ENCODE results near the gene SLC4A7.

Gene SLC4A7

DNA sequence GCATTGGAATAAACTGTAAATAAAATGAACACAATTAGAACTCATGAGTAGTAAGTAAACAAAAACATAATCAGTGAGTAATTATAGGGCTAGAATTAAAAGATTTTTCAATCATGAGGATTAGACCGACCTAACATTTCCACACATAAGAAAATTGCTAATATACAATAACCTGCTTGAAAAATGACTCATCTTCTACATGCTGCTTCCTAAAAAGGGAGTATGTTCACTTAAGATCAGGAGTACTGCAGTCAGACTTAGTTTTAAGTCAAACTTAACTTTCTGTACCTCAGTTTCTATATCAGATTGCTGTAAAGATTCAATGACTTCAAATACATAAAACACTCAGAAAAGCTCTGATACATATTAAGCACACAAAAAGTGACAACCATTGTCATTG, 92.4 kb downstream of the SLC4A7 start:
- Histone ChIP-seq H3K27me3 (replicated peaks; ENCODE audit: control insufficient read depth, insufficient read depth, low read length) (no peaks in the 10 kb centered on the region), H3K36me3 (ENCODE audit: control insufficient read depth, insufficient read depth, low read length) (no peaks in the 10 kb centered on the region), H3K4me3 (replicated peaks; ENCODE audit: low read depth, low read length) (no peak overlapping the region)
- no peak for TF ChIP-seq CTCF (IDR thresholded peaks at IDR 0.05; ENCODE audit: insufficient read depth, low read length, poor library complexity, severe bottlenecking)
- no peak for DNase-seq (ENCODE audit: extremely low read depth, insufficient read length)

DNA sequence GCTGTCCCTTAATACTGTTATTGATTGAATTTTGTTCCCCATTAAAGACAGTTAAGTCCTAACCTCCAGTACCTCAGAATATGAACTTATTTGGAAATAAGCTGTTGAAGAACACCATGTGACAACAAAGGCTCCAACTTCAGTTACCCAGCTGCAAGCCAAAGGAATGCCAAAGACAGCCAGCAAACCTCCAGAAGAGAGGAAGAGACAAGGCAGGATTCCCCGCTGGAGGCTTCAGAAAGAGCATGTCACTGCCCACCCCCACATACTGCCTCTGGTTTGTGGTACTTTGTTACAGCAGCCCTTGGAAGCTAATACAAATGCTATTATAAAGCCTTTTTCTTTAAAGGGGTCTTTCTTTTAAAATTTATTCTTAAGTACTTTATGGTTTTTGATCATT, 96.6 kb downstream of the SLC4A7 start:
- DNase-seq (ENCODE audit: extremely low read depth, insufficient read length): no peak
- Histone ChIP-seq H3K36me3 (ENCODE audit: control insufficient read depth, insufficient read depth, low read length) (peaks cover 2% of the 10 kb centered on the region), H3K4me3 (replicated peaks; ENCODE audit: low read depth, low read length) (no peak overlapping the region), H3K27me3 (replicated peaks; ENCODE audit: control insufficient read depth, insufficient read depth, low read length) (no peaks in the 10 kb centered on the region)
- TF ChIP-seq CTCF (IDR thresholded peaks at IDR 0.05; ENCODE audit: insufficient read depth, low read length, poor library complexity, severe bottlenecking): no peak

- Histone ChIP-seq H3K27me3 (replicated peaks; ENCODE audit: control insufficient read depth, insufficient read depth, low read length) (no peaks in the 10 kb centered on the region), H3K4me3 (replicated peaks; ENCODE audit: low read depth, low read length) (no peak overlapping the region), H3K36me3 (ENCODE audit: control insufficient read depth, insufficient read depth, low read length) (peaks cover 2% of the 10 kb centered on the region)
- no peak for DNase-seq (ENCODE audit: extremely low read depth, insufficient read length)
- TF ChIP-seq CTCF (IDR thresholded peaks at IDR 0.05; ENCODE audit: insufficient read depth, low read length, poor library complexity, severe bottlenecking): no peak
Measured at GRCh38 chr3:27385504-27385903, 98.7 kb downstream of the SLC4A7 start.

DNA sequence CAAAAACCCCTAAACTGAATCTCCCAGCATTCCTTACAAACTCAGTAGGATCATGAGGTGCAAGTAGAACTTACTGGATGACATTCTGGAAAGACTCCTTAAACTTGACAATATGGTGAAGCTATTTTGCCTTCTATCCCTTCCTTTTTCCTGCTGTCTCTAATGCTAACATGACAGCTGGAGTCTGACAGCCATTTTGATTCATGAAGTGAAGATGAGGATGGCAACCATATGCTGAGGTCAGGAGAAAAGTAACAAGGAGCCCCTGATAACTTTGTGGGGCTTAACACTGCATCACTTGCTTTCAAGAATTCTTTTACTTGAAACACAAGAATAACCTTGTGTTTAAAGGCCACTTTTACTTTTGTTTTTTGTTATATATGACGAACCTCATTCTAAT, 100.0 kb downstream of the SLC4A7 start:
- peaks cover 2% of the 10 kb centered on the region for H3K36me3 ChIP-seq (ENCODE audit: control insufficient read depth, insufficient read depth, low read length)
- TF ChIP-seq CTCF (IDR thresholded peaks at IDR 0.05; ENCODE audit: insufficient read depth, low read length, poor library complexity, severe bottlenecking): no peak
- H3K4me3 ChIP-seq (replicated peaks; ENCODE audit: low read depth, low read length): no peak overlapping the region
- no peaks in the 10 kb centered on the region for H3K27me3 ChIP-seq (replicated peaks; ENCODE audit: control insufficient read depth, insufficient read depth, low read length)
- DNase-seq (ENCODE audit: extremely low read depth, insufficient read length): no peak

DNA sequence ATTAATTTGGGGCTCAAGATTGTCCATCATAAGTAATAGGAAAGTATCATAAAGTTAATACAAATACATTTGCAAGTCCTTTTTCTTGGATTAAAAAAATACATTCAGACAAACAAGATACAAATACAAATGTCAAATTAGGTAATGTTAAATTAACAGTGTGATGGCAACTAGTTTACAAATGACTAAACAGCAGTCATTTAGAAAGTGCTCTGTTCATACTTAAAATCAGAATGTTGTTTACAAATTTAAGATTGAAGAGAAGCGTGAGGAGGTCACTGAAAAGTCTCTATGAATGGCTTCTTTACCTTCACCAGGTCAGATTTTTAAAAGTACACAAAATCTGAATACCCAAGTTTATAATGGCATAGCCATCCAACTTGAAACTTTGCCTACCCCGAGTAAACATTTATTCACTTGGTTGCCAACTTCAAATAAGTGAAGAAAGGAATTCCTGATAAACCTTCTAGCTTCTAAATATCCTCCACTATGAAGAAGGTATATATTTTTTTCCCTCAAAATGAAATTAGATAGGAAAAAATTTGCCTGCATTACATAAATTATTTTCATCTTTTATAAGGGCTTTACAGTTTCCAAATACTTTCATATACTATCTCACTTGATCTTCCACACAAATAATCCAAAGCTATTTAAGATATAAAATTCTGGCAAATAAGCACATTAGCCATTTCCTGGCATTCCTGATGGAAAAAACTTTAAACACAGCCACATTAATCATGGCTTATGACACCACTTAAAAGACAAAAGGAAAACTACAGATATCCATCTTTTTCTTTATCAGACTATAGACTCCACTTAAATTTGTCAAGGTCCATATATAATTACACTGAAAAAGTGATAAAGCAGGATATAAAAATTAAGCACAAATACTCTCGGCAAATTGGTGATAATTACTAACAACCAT, 103.5 kb downstream of the SLC4A7 start:
- H3K27me3 ChIP-seq (replicated peaks; ENCODE audit: control insufficient read depth, insufficient read depth, low read length): no peaks in the 10 kb centered on the region
- peaks cover 2% of the 10 kb centered on the region for H3K36me3 ChIP-seq (ENCODE audit: control insufficient read depth, insufficient read depth, low read length)
- TF ChIP-seq CTCF (IDR thresholded peaks at IDR 0.05; ENCODE audit: insufficient read depth, low read length, poor library complexity, severe bottlenecking): no peak
- DNase-seq (ENCODE audit: extremely low read depth, insufficient read length): no peak
- no peak overlapping the region for H3K4me3 ChIP-seq (replicated peaks; ENCODE audit: low read depth, low read length)

Data from GM06990 (cell line).